Liver (tissue), 9 donors: ENCODE measurements around the gene SOBP. TPM values are rescaled to one million over a fixed set of nuclear protein-coding genes. Genes with fewer than 3 reads are reported as not detected.

ENCODE experiments used
- DNase-seq: peaks from one replicate; pipeline ENCODE4 v3.0.0-alpha.2; 2017; ENCODE audit warnings: low spot score
- H3K27ac ChIP-seq, 2 donors: one replicate each; pipeline ENCODE4 v1.7.0; 2013; ENCODE audit warnings: inconsistent platforms in 2 of 2, low read length in 2 of 2, control low read depth in 1 of 2, low read depth in 1 of 2, mild to moderate bottlenecking in 1 of 2
- H3K27me3 ChIP-seq, 4 donors: one replicate each; pipeline versions ENCODE4 v1.6.1 to v1.7.0; 2013; ENCODE audit warnings: low read length in 3 of 4, inconsistent platforms in 1 of 4, mild to moderate bottlenecking in 1 of 4, moderate library complexity in 1 of 4; ENCODE audit not compliant: control insufficient read depth in 4 of 4, insufficient read depth in 4 of 4
- H3K36me3 ChIP-seq, 4 donors: one replicate each; pipeline versions ENCODE4 v1.6.1 to v1.7.0; 2013; ENCODE audit warnings: low read length in 3 of 4, mild to moderate bottlenecking in 3 of 4, low read depth in 1 of 4, moderate library complexity in 1 of 4; ENCODE audit not compliant: control insufficient read depth in 4 of 4, insufficient read depth in 3 of 4
- H3K4me1 ChIP-seq, 4 donors: one replicate each; pipeline versions ENCODE4 v1.6.1 to v1.7.0; 2013; ENCODE audit warnings: low read length in 3 of 4, mild to moderate bottlenecking in 3 of 4, moderate library complexity in 1 of 4; ENCODE audit not compliant: control insufficient read depth in 4 of 4, insufficient read depth in 4 of 4
- H3K4me3 ChIP-seq, 3 donors: one replicate each; pipeline versions ENCODE4 v1.6.1 to v1.7.0; 2013; ENCODE audit warnings: low read length in 3 of 3, control low read depth in 1 of 3, low read depth in 1 of 3, mild to moderate bottlenecking in 1 of 3
- H3K9ac ChIP-seq, 2 donors: one replicate each; pipeline ENCODE4 v1.7.0; 2013; ENCODE audit warnings: low read length in 2 of 2, mild to moderate bottlenecking in 2 of 2, moderate library complexity in 2 of 2, control low read depth in 1 of 2, low read depth in 1 of 2
- H3K9me3 ChIP-seq, 4 donors: one replicate each; pipeline versions ENCODE4 v1.6.1 to v1.7.0; 2013; ENCODE audit warnings: low read length in 3 of 4; ENCODE audit not compliant: control insufficient read depth in 4 of 4
- ATF3 ChIP-seq: IDR thresholded peaks from 2 replicates; pipeline ENCODE4 v1.6.1; 2016; ENCODE audit warnings: antibody characterized with exemption
- EGR1 ChIP-seq, 2 donors: IDR thresholded peaks; 2 replicates each; pipeline ENCODE4 v1.6.1; 2016 to 2018; ENCODE audit warnings: antibody characterized with exemption in 2 of 2, low read depth in 2 of 2
- FOXA1 ChIP-seq: IDR thresholded peaks from 2 replicates; pipeline ENCODE4 v1.6.1; 2016; ENCODE audit warnings: antibody characterized with exemption
- FOXA2 ChIP-seq: IDR thresholded peaks from 2 replicates; pipeline ENCODE4 v1.6.1; 2016; ENCODE audit warnings: antibody characterized with exemption
- GABPA ChIP-seq, 2 donors: IDR thresholded peaks in 1 of 2; conservative IDR thresholded peaks in 1 of 2; 2 replicates each; pipeline ENCODE4 v1.6.1; 2016; ENCODE audit warnings: antibody characterized with exemption in 2 of 2, mild to moderate bottlenecking in 1 of 2, moderate library complexity in 1 of 2
- HNF4A ChIP-seq, 2 donors: conservative IDR thresholded peaks; 2 replicates each; pipeline ENCODE4 v1.6.1; 2016; ENCODE audit warnings: antibody characterized with exemption in 2 of 2, mild to moderate bottlenecking in 2 of 2
- HNF4G ChIP-seq: IDR thresholded peaks from 2 replicates; pipeline ENCODE4 v1.6.1; 2016; ENCODE audit warnings: antibody characterized with exemption
- JUND ChIP-seq, 2 donors: IDR thresholded peaks; 2 replicates each; pipeline ENCODE4 v1.6.1; 2016; ENCODE audit warnings: antibody characterized with exemption in 2 of 2
- NR2F2 ChIP-seq: IDR thresholded peaks from 2 replicates; pipeline ENCODE4 v1.6.1; 2016; ENCODE audit warnings: antibody characterized with exemption
- RAD21 ChIP-seq, 2 donors: IDR thresholded peaks; 2 replicates each; pipeline ENCODE4 v1.6.1; 2016; ENCODE audit warnings: antibody characterized with exemption in 2 of 2, mild to moderate bottlenecking in 2 of 2
- REST ChIP-seq: IDR thresholded peaks from 2 replicates; pipeline ENCODE4 v1.6.1; 2016; ENCODE audit warnings: antibody characterized with exemption, mild to moderate bottlenecking
- RXRA ChIP-seq, 2 donors: IDR thresholded peaks; 2 replicates each; pipeline ENCODE4 v1.6.1; 2017 to 2018; ENCODE audit warnings: antibody characterized with exemption in 2 of 2, mild to moderate bottlenecking in 1 of 2
- SP1 ChIP-seq: IDR thresholded peaks from 2 replicates; pipeline ENCODE4 v1.6.1; 2018; ENCODE audit warnings: antibody characterized with exemption, mild to moderate bottlenecking
- TAF1 ChIP-seq: conservative IDR thresholded peaks from 2 replicates; pipeline ENCODE4 v1.6.1; 2016; ENCODE audit warnings: antibody characterized with exemption, mild to moderate bottlenecking
- YY1 ChIP-seq: IDR thresholded peaks from 2 replicates; pipeline ENCODE4 v1.6.1; 2016; ENCODE audit warnings: antibody characterized with exemption, mild to moderate bottlenecking
- ZBTB33 ChIP-seq: IDR thresholded peaks from 2 replicates; pipeline ENCODE4 v1.6.1; 2016; ENCODE audit warnings: antibody characterized with exemption
- WGBS: extraction: QIAGEN DNeasy Blood & Tissue Kit; methylation state at CpG from one replicate; pipeline ENCODE4 v1.1.7; 2013; 5-methylcytosine and 5-hydroxymethylcytosine counted together
- polyA plus RNA-seq, 2 donors: library from polyadenylated mRNA; stranded (reverse) in 1 of 2; unstranded in 1 of 2; fragments of 200-250 nt in 1 of 2; fragments of >200 nt in 1 of 2; fragmentation: Nextera tagmentation in 1 of 2; extraction: Ambion mirVana in 1 of 2; gene quantifications; one replicate each; pipeline versions ENCODE4 v1.2.1 to v1.2.3, GENCODE V29; 2013 to 2015
- total RNA-seq, 2 donors: library from RNA; depleted of rRNA; stranded (reverse); fragments of >200 nt; gene quantifications; one replicate each; pipeline ENCODE4 v1.2.3, GENCODE V29; 2014
- TF ChIP-seq, protein P1 (sequence below): IDR thresholded peaks from 2 replicates; pipeline ENCODE4 v1.6.1; 2016; ENCODE audit warnings: antibody characterized with exemption
- TF ChIP-seq, protein P2 (sequence below): fragments of 150-350 bp; IDR thresholded peaks from 2 replicates; pipeline ENCODE4 v1.5.1; 2017; ENCODE audit warnings: improper control_type of control experiment, low read depth, low read length; ENCODE audit not compliant: missing input control
- donor health status: healthy.
- donor health status: healthy.
- donor health status: healthy.
- donor health status: healthy.
- donor health status: healthy.

The SOBP gene
- total and polyA plus RNA-seq, 4 donors = 0.99 to 5.4 (median 1.9) TPM

DNA sequence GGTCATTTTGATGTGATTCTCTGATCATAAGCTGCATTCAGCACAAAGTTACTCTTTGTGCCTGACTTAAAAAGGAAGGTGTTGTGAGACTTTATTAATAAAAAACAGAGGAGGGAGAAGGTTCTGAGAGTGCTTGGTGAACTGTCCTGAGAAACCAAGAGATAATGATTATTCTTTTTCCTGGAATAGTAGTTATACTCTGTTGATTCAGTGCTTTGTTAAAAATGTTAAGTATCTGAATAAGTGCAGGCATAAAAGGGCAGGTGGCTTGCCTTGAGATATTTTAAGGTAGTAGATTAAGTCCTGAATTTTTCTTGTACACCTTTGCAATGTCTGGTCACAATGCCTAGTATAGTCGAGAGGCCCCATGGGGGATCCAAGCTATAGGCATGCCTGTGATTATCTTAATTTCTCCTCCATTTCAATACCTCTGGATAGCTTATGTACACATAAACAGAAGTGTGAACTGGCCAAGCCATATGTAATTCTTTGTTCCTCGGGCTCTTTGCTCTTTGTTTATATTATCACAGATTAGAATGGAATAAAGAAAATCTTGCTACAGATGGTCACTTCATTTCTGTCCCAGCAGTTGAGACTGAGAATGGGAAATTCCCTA is 50.0 kb downstream of the SOBP start:
- WGBS = 22% methylated on average over 2 of the region's 2 CpGs
- peaks cover 6 to 30% (median 25%) of the 10 kb centered on the region in 4 donors for H3K4me1 ChIP-seq
- DNase-seq = no peak

DNA sequence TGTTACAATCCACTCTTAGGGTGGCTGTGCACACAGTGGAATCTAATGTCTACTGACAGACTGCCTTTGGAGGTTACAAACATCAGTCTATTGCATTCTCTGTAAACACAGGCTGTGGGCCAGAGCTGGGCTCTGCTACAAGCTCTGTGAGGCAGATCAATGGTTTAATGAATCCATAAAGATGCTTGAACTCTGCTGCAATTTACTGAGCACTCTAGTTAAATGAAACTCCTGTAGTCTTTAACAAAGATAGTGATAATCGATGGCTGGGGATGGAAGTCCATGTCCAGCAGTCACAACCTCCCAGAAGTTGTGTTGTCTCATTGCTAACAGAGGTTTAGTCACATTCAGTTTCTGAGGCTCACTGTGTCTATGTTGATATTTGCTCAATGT is 50.5 kb downstream of the SOBP start:
- Histone ChIP-seq H3K27me3 (no peaks in the 10 kb centered on the region), H3K9ac (no peak overlapping the region), H3K36me3 (no peaks in the 10 kb centered on the region), H3K27ac (peak overlapping the region; percentile 69 to 90), H3K4me3 (no peak overlapping the region), H3K9me3 (no peaks in the 10 kb centered on the region), H3K4me1 (peaks cover 6 to 30% (median 25%) of the 10 kb centered on the region in 4 donors)
- TF ChIP-seq ZBTB33 = peak; percentile 91
- TF ChIP-seq EGR1 (IDR thresholded peaks at IDR 0.05; ENCODE audit: low read depth in 2 of 2) = no peak
- TF ChIP-seq RAD21 (IDR thresholded peaks at IDR 0.05) = peak; percentile 41 to 70
- TF ChIP-seq FOXA2 = peak; percentile 96
- no peak for TF ChIP-seq REST
- peak; percentile 83 for TF ChIP-seq ATF3
- TF ChIP-seq, protein P1, sequence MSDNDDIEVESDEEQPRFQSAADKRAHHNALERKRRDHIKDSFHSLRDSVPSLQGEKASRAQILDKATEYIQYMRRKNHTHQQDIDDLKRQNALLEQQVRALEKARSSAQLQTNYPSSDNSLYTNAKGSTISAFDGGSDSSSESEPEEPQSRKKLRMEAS = peak; percentile 76
- TF ChIP-seq TAF1 = peak; percentile 95
- no peak for TF ChIP-seq NR2F2
- peak; percentile 94 to 97 for TF ChIP-seq HNF4A (conservative IDR thresholded peaks at IDR 0.05)
- TF ChIP-seq, protein P2, sequence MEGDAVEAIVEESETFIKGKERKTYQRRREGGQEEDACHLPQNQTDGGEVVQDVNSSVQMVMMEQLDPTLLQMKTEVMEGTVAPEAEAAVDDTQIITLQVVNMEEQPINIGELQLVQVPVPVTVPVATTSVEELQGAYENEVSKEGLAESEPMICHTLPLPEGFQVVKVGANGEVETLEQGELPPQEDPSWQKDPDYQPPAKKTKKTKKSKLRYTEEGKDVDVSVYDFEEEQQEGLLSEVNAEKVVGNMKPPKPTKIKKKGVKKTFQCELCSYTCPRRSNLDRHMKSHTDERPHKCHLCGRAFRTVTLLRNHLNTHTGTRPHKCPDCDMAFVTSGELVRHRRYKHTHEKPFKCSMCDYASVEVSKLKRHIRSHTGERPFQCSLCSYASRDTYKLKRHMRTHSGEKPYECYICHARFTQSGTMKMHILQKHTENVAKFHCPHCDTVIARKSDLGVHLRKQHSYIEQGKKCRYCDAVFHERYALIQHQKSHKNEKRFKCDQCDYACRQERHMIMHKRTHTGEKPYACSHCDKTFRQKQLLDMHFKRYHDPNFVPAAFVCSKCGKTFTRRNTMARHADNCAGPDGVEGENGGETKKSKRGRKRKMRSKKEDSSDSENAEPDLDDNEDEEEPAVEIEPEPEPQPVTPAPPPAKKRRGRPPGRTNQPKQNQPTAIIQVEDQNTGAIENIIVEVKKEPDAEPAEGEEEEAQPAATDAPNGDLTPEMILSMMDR = no peak
- peak; percentile 91 for TF ChIP-seq FOXA1
- peak in 1 of 2 donors; percentile 48 for TF ChIP-seq GABPA (IDR thresholded peaks at IDR 0.05 in 1 of 2, conservative IDR thresholded peaks at IDR 0.05 in 1 of 2)
- TF ChIP-seq JUND (IDR thresholded peaks at IDR 0.05) = peak; percentile 93 to 96
- peak; percentile 92 for TF ChIP-seq HNF4G
- peak; percentile 82 for TF ChIP-seq YY1
- peak; percentile 97 for TF ChIP-seq SP1
- TF ChIP-seq RXRA (IDR thresholded peaks at IDR 0.05) = peak; percentile 93 to 95
- DNase-seq = no peak
- 14% methylated on average over 1 of the region's 1 CpG for WGBS

More for the DNA sequence above, 50.0 kb downstream of the SOBP start:
- Histone ChIP-seq H3K9ac (no peak overlapping the region), H3K27ac (peak overlapping the region; percentile 69 to 90), H3K4me3 (no peak overlapping the region), H3K27me3 (no peaks in the 10 kb centered on the region), H3K36me3 (no peaks in the 10 kb centered on the region), H3K9me3 (no peaks in the 10 kb centered on the region)
- TF ChIP-seq, protein P2 = no peak
- TF ChIP-seq TAF1 = peak; percentile 14
